Panc1 (cell line): ENCODE data around the gene MICAL2. TPM values are rescaled to one million over a fixed set of nuclear protein-coding genes. Genes with fewer than 3 reads are reported as not detected.

Experiments
- ATAC-seq: fragments of 200-7000 bp; cut with Tn5 transposase; 2 replicates; pipeline ENCODE4 v1.9.1; 2020; ENCODE audit warnings: mild to moderate bottlenecking, moderate library complexity
- BruUV-seq: library from RNA; stranded (reverse); fragments of 400-500 nt; replicated peaks from 2 replicates; lab custom pipeline; 2021; lab: Mats Ljungman, UMichigan
- CTCF ChIA-PET: fragments of 300-600 bp; sonication (Branson Sonifier 250); formaldehyde crosslinking; loops from one replicate; lab custom pipeline; 2022; ENCODE audit warnings: antibody characterized with exemption; lab: Charles Lee
- POLR2A ChIA-PET: fragments of 300-600 bp; sonication (Branson Sonifier 250); formaldehyde crosslinking; loops from one replicate; lab custom pipeline; 2022; ENCODE audit warnings: antibody characterized with exemption; lab: Charles Lee
- DNase-seq: peaks from one replicate; pipeline ENCODE4 v3.0.0-alpha.2; 2010; ENCODE audit warnings: low read depth, low spot score
- H3K27ac ChIP-seq: 2 replicates; pipeline ENCODE4 v1.5.1; 2011; ENCODE audit warnings: mild to moderate bottlenecking, low read length, inconsistent platforms
- H3K27me3 ChIP-seq: fragments of 200-500 bp; sonication (Bioruptor generic); 2 replicates; pipeline ENCODE4 v1.6.0; 2014; ENCODE audit warnings: low read length, inconsistent platforms; ENCODE audit not compliant: control insufficient read depth, insufficient read depth
- H3K36me3 ChIP-seq: fragments of 200-500 bp; sonication (Bioruptor generic); 2 replicates; pipeline ENCODE4 v1.5.1; 2014; ENCODE audit warnings: inconsistent platforms, mild to moderate bottlenecking, low read length, moderate library complexity; ENCODE audit not compliant: control insufficient read depth, insufficient read depth
- H3K4me1 ChIP-seq: 2 replicates; pipeline ENCODE4 v1.5.1; 2011; ENCODE audit warnings: inconsistent platforms, mild to moderate bottlenecking, low read length, moderate library complexity; ENCODE audit not compliant: control insufficient read depth, insufficient read depth
- H3K4me3 ChIP-seq, 2 experiments: 2 replicates each; pipeline ENCODE4 v1.5.1; 2011 to 2012; ENCODE audit warnings: low read depth in 2 of 2, low read length in 2 of 2, mild to moderate bottlenecking in 2 of 2, inconsistent platforms in 1 of 2, moderate library complexity in 1 of 2
- H3K9me3 ChIP-seq: fragments of 200-500 bp; sonication (Bioruptor generic); 2 replicates; pipeline ENCODE4 v1.5.1; 2014; ENCODE audit warnings: low read depth, mild to moderate bottlenecking, inconsistent platforms, low read length, moderate library complexity; ENCODE audit not compliant: control insufficient read depth, insufficient read depth
- POLR2AphosphoS5 ChIP-seq: IDR thresholded peaks from 2 replicates; pipeline ENCODE4 v1.6.1; 2012; ENCODE audit warnings: mild to moderate bottlenecking, low read depth, low read length, moderate library complexity
- SIN3A ChIP-seq: IDR thresholded peaks from 2 replicates; pipeline ENCODE4 v1.6.1; 2012; ENCODE audit warnings: low read depth, mild to moderate bottlenecking, low read length, moderate library complexity, borderline replicate concordance; ENCODE audit not compliant: insufficient read depth
- TCF7L2 ChIP-seq: IDR thresholded peaks from 2 replicates; pipeline ENCODE4 v1.6.1; 2011; ENCODE audit warnings: mild to moderate bottlenecking, low read depth, low read length, inconsistent platforms
- in situ Hi-C: cut with HindIII; loops from 2 replicates; pipeline ENCODE4 v1.10.0; 2016; ENCODE audit warnings: low sequenced_read_pairs, low pct_unique_long_range_greater_than_20kb
- intact Hi-C: fragments of 100-400 bp; cut with micrococcal nuclease; formaldehyde crosslinking; loops from one replicate; pipeline ENCODE4 v1.10.0; 2022; ENCODE audit not compliant: unreplicated experiment
- total RNA-seq: library from RNA; stranded (reverse); gene quantifications from one replicate; pipeline ENCODE4 v1.2.1, GENCODE V29; 2021; ENCODE audit not compliant: unreplicated experiment
- TF ChIP-seq, protein P1 (sequence below), 2 experiments: IDR thresholded peaks; 2 replicates each; pipeline ENCODE4 v1.6.1; 2011 to 2012; ENCODE audit warnings: low read depth in 2 of 2, control low read depth in 1 of 2, low read length in 1 of 2, mild to moderate bottlenecking in 1 of 2, moderate library complexity in 1 of 2; ENCODE audit not compliant: insufficient read depth in 1 of 2
- TF ChIP-seq, protein P2 (sequence below): fragments of 450-650 bp; IDR thresholded peaks from 2 replicates; pipeline ENCODE4 v1.5.1; 2017; ENCODE audit warnings: mild to moderate bottlenecking

The MICAL2 gene
- total RNA-seq, 1 experiment from 2014 or later, result 199 TPM

DNA sequence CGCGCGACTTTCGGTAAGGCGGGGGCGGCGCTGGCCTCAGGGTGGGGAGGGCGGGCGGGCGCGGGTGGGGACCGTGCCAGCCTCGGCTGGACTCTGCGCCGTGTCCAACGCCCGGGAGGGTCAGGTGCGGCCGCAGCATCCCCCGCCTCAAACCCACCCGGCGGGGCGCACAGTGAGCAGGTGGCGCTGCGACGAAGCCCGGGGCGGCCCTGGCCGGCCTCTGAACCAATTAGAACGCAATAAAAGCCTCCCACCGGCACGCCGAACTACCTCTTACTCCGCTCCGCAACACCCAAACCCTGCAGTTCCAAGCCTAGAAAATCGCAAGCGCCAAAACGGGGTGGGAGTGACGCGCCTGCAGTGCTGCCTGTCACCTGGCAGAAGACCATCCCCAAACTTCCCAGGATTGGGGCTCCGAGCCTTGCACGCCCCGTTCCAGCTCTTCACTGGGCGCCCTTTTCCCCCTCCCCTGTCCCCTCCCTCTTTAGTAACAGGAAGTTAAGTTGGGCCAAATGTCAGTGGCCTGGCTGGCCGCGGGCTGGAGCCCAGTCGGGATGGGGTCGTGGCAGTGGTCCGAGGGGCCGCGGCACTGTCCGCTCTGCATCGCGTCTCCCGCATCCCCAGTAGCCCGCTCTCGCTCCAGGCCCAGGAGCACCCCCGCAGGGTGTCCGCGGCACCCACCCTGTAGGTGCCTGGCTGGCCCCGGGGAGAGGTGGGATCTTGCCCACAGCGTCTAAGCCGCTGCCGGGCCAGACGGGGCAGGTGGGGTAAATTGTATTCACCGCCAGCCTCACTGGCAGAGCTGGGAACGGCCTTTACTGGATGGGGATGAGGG lies 541 bp downstream of the MICAL2 start:
- TF ChIP-seq POLR2AphosphoS5 (no peak; the same call in 1 of the 2 replicates), SIN3A (no peak), TCF7L2 (no peak)
- TF ChIP-seq, protein P1, sequence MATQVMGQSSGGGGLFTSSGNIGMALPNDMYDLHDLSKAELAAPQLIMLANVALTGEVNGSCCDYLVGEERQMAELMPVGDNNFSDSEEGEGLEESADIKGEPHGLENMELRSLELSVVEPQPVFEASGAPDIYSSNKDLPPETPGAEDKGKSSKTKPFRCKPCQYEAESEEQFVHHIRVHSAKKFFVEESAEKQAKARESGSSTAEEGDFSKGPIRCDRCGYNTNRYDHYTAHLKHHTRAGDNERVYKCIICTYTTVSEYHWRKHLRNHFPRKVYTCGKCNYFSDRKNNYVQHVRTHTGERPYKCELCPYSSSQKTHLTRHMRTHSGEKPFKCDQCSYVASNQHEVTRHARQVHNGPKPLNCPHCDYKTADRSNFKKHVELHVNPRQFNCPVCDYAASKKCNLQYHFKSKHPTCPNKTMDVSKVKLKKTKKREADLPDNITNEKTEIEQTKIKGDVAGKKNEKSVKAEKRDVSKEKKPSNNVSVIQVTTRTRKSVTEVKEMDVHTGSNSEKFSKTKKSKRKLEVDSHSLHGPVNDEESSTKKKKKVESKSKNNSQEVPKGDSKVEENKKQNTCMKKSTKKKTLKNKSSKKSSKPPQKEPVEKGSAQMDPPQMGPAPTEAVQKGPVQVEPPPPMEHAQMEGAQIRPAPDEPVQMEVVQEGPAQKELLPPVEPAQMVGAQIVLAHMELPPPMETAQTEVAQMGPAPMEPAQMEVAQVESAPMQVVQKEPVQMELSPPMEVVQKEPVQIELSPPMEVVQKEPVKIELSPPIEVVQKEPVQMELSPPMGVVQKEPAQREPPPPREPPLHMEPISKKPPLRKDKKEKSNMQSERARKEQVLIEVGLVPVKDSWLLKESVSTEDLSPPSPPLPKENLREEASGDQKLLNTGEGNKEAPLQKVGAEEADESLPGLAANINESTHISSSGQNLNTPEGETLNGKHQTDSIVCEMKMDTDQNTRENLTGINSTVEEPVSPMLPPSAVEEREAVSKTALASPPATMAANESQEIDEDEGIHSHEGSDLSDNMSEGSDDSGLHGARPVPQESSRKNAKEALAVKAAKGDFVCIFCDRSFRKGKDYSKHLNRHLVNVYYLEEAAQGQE (IDR thresholded peaks at IDR 0.05; ENCODE audit: insufficient read depth in 1 of 2, low read depth in 2 of 2, low read length in 1 of 2), result no peak
- TF ChIP-seq, protein P2, sequence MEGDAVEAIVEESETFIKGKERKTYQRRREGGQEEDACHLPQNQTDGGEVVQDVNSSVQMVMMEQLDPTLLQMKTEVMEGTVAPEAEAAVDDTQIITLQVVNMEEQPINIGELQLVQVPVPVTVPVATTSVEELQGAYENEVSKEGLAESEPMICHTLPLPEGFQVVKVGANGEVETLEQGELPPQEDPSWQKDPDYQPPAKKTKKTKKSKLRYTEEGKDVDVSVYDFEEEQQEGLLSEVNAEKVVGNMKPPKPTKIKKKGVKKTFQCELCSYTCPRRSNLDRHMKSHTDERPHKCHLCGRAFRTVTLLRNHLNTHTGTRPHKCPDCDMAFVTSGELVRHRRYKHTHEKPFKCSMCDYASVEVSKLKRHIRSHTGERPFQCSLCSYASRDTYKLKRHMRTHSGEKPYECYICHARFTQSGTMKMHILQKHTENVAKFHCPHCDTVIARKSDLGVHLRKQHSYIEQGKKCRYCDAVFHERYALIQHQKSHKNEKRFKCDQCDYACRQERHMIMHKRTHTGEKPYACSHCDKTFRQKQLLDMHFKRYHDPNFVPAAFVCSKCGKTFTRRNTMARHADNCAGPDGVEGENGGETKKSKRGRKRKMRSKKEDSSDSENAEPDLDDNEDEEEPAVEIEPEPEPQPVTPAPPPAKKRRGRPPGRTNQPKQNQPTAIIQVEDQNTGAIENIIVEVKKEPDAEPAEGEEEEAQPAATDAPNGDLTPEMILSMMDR, result no peak
- ChIA-PET POLR2A (interaction anchor here (0.5 to 0.7 kb wide), 3 partner anchors 20 to 268 kb away, joined by 4 to 6 read pairs (median 5); no protein-coding TSS in a partner anchor), CTCF (interaction anchor here (1.0 kb wide), 1 partner anchor 54 kb away, joined by 4 read pairs; no protein-coding TSS in a partner anchor)
- DNase-seq (no peak), ATAC-seq (peak; percentile 56)
- peaks cover 26% of the 10 kb centered on the region for H3K4me1 ChIP-seq
- in situ Hi-C loops (no loop called here), intact Hi-C loops (loop anchor here (5.0 kb wide), 1 partner anchor 64 kb away; no protein-coding TSS in a partner anchor)
- H3K27ac ChIP-seq, result peak overlapping the region; percentile 67
- no peaks in the 10 kb centered on the region for H3K9me3 ChIP-seq
- peak overlapping the region; percentile 75 to 91 for H3K4me3 ChIP-seq
- H3K36me3 ChIP-seq, result 0 out of 2 replicates have a peak, but pooled peaks cover 2% of the 10 kb centered on the region
- H3K27me3 ChIP-seq, result no peaks in the 10 kb centered on the region
- no TSS peak for BruUV-seq

DNA sequence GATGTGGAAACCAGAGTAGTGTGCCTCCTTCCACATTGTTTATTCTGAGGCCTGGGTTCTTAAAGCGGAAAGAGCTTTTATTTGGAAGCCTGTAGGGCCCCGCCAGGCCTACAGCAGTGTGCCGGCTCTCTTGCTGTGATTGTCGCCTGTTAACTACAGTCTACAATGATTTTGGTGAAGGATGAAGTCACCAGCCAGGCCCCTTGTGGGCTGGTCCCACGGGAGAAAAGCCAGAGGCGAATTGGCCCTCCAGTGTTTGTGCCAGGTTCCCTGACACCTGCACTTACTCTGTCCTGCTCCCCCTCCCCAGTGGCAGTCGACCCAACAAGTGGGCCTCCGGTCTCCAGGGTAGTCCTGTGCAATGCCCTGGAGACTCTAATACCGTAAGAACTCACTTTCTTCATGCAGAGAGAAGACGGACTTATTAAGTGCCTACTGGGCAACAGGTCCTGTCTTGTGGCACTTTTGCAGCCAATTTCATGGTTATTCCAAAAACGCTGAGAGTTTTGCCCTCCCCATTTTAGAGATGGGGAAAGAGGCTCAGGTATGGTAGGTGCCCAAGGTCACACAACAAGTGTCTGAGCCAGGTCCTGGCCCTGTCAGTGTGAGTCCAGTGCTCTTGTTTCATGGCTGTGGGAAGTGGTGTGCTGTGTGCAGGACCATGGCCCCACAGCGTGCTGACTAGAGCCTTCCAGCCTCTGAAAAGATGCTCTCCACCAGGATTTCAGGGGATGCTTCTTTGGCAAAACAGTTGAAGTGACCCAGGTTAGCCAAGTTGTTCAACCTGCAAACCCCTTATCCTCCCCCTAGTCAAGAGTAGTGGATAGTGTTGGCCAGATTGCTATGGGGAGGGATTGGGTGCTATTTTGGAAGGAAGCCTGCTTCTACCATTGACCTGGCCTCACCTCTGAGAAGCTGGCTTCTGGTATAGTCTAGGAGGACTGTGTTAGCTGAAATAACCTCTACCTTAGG lies 1.4 kb downstream of the MICAL2 start:
- no peaks in the 10 kb centered on the region for H3K9me3 ChIP-seq
- H3K27ac ChIP-seq, result peak overlapping the region; percentile 67
- H3K27me3 ChIP-seq, result no peaks in the 10 kb centered on the region
- peak overlapping the region; percentile 75 to 91 for H3K4me3 ChIP-seq
- BruUV-seq, result no TSS peak
- DNase-seq, result no peak
- TF ChIP-seq, protein P2, result no peak
- no peak for TF ChIP-seq POLR2AphosphoS5
- TF ChIP-seq TCF7L2, result no peak
- TF ChIP-seq SIN3A, result no peak
- TF ChIP-seq, protein P1 (IDR thresholded peaks at IDR 0.05; ENCODE audit: insufficient read depth in 1 of 2, low read depth in 2 of 2, low read length in 1 of 2), result no peak
- POLR2A ChIA-PET, result no interaction called here
- CTCF ChIA-PET, result interaction anchor here (0.7 kb wide), 1 partner anchor 124 kb away, joined by 7 read pairs; no protein-coding TSS in a partner anchor
- in situ Hi-C loops (no loop called here), intact Hi-C loops (loop anchor here (5.0 kb wide), 1 partner anchor 65 kb away; no protein-coding TSS in a partner anchor)
- peaks cover 26% of the 10 kb centered on the region for H3K4me1 ChIP-seq
- peak; percentile 6; the same call in 1 of the 2 replicates for ATAC-seq
- 0 out of 2 replicates have a peak, but pooled peaks cover 2% of the 10 kb centered on the region for H3K36me3 ChIP-seq
